Anterior cingulate cortex (tissue), 58 donors: ENCODE measurements around the gene DPEP3.
A peak's percentile ranks its signal among the peaks of the same experiment; 100 is the strongest.
"Not testable (repeated sequence)": the region's sequence is repeated elsewhere in the genome, so short reads cannot be mapped to it uniquely, and the experiment has no call there.

Source experiments
- DNase-seq, 58 donors: peaks; one replicate each; lab custom pipeline; 2025; lab: John Stamatoyannopoulos, UW

The DPEP3 gene

GRCh38 chr16:67995423-67995822, 15.1 kb upstream of the DPEP3 start:
- no peak for DNase-seq

GRCh38 chr16:67994040-67994408, 13.7 kb upstream of the DPEP3 start:
- not testable (repeated sequence) for DNase-seq

DNA sequence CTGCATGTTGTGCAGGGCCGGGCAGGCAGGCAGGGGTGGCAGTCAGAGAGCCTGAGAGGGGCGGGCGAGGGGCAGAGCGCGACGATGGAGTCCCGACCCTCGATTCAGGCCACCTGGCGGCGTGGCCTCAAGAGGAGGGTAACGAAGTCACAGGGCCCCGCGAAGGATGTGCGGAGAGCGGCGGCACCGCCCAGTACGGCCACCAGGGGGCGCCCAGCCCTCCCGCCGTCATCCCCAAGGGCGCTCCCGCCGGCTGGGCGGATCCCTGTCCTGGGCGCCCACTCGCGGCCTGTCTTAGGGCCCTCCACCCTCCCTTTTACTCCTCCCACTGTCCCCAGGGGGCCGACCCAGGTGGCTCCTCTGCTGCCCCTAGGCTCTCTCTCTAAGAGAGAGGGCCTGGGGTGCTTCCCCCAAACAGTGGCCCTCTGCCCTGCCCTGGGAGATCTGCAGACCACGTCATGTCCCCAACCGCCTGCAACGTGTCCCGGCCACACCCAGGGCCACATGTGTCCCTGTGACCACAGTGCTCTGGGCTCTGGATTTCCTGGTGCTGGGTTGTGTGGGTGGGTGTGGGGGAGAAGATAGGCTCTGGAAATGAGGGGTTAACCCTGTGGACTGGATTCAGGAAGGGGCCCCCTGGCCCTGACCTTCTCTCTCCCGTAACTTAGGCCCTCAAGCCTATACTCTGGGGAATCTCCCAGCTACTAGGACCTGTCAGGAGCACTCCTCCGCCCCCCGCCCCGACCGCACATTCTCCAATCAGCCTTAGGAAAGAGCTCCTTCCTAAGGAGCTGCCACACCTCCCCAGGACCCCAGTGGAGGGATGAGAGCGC, 13.1 kb upstream of the DPEP3 start:
- DNase-seq = peak in 46 of 58 donors; percentile 7 to 72 (median 31)

DNA sequence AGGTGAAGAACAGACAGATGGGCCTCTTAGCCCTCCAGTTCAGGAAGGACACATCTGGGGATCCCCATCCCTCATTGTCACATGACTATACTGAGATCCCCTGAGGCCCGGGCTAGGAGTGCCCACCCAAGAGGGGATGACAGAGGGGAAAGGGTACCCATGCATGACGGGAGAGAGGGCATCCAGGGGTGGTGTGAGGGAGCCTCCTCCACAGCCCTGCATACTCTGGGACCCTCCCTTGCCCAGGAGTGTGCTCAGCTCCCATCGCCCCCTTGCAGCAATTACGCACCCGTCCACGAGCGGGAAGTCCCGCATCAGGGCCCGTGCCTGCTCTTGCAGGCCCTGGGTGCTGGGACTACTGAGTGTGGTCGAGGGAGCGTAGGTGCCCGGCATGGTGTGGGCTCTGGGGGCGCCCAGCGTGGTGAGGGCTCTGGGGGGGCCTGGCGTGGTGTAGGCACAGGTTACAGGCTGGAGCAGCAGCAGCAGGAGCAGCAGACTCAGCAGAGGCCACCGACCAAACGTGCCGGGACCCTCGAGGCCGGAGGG, 12.4 kb upstream of the DPEP3 start:
- peak in 1 of 58 donors; percentile 27 for DNase-seq

DNA sequence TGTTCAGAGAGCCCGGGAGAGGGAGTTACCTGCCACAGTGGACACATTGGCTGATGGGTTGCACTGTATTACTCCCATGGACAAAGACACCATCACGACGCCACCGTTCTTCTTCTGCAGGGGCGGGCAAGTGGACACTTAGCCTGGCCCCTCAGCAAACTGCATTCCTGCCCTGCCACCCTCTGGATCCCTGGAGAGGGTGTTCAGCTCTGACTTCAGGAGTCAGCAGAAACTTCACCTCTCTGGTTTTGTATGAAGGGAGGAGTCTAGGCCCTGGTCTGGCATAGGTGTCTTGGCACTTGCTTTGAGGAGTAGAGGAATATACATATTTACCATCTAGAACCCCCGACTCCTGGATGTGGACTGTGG, 9.7 kb upstream of the DPEP3 start:
- no peak for DNase-seq

- DNase-seq = peak in 1 of 58 donors; percentile 9
These were observed 9.2 kb upstream of the DPEP3 start for GRCh38 chr16:67989322-67990017.

GRCh38 chr16:67988675-67989074, 8.4 kb upstream of the DPEP3 start:
- DNase-seq = no peak

DNA sequence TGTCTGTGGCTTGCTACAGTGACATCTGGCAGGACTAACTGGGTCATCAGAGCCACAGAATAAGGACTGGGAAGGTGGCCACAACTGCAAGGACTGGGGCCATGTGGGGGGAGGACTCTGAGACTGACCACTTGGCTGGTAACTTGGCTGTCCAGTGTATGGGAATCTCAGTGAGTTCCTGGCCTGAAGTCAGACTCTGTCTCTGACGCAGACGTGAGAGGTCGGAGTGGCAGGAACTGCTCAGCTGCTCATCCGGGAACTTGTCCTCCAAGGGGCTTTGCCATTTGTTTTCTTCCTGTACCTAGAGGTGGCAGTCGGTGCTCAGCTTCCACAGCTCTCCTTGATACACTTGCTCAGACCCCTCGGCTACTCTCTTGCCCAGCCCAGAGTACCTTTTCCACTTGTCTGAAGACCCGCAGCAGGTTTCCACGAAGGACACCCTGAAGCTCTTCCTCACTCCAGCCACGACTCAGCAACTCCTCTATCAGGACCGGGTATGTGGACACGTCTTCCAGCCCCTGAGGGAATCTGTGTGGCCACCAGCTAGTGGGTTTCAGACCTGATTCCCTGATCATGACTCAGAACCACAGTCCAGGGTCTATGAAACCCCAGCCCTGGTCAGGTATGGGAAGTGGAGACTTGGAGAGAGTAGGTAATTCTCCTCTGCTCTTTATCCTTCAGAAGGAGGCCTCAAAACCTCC, 7.3 kb upstream of the DPEP3 start:
- peak in 34 of 58 donors; percentile 5 to 70 (median 34) for DNase-seq

DNA sequence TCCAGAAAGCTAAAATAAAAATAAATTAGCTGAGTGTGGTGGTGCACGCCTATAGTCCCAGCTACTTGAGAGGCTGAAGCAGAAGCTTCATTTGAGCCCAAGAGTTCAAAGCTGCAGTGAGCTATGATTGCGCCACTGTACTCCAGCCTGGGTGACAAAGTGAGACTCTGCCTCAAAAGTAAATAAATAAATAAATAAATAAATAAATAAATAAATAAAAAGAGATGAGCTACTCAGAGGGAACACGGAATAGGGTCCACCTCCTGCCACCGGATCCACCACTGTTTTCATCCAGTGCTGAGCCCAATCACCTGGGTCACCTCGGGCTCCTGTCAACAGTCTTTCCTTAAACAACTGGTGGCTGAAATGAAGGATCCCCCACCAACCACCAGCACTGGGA, 6.7 kb upstream of the DPEP3 start:
- no peak for DNase-seq

- no peak for DNase-seq
These were observed 1.9 kb upstream of the DPEP3 start for GRCh38 chr16:67982011-67982696.

DNA sequence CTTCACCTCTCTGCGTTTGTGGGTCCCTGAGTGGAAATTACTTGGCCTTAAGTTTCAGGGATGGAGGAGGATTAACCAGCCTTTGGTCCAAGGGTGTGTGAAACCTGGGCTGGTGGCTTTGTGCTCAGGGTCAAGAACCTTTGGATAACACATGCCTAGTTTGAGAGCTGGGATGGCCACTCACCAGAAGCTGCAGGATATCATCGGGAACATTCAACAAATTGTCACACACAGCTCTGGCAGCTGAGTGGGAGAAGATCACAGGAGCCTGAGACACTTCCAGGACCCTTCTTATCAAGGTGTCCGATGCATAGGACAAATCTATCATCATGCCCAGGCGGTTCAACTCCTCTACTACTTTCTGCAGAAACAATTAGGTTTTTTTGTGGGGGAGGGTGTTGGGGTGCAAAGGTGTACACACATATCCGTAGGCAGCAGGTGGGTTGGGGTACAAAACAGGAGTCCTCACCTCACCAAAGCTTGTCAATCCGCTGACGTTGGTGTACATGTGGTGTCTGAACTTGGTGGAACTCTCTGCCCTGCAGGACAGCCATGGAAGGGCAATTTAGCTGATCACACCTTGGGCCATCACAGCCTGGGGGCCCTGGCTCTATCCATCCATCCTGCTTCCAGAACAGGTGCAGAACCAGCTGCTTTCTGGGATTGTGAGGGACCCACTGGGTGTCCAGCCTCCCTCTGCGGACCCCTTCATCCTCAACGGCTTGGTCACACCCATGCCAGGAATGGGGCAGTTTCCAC, 2.7 kb downstream of the DPEP3 start:
- no peak for DNase-seq

- no peak for DNase-seq
These were observed 3.3 kb downstream of the DPEP3 start for GRCh38 chr16:67977005-67977404.

DNA sequence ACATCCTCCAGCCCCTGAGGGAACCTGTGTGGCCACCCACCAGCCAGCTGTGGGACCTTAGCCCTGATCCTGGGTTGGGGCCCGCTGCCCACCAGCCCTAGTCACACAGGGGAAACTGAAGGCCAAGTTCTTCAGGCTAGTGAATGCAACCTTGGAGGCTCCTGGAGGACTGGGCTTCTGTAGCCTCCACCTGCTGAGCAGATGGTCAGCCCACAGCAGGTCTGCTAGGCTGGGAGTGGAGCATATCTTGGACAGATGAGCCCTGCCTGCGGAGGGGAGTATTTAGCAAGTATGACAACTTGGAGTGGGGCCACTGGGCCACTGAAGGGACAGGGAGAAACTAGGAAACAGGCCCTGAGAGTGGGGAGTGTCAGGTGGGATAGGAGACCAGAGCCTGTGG, 4.1 kb downstream of the DPEP3 start:
- no peak for DNase-seq

DNA sequence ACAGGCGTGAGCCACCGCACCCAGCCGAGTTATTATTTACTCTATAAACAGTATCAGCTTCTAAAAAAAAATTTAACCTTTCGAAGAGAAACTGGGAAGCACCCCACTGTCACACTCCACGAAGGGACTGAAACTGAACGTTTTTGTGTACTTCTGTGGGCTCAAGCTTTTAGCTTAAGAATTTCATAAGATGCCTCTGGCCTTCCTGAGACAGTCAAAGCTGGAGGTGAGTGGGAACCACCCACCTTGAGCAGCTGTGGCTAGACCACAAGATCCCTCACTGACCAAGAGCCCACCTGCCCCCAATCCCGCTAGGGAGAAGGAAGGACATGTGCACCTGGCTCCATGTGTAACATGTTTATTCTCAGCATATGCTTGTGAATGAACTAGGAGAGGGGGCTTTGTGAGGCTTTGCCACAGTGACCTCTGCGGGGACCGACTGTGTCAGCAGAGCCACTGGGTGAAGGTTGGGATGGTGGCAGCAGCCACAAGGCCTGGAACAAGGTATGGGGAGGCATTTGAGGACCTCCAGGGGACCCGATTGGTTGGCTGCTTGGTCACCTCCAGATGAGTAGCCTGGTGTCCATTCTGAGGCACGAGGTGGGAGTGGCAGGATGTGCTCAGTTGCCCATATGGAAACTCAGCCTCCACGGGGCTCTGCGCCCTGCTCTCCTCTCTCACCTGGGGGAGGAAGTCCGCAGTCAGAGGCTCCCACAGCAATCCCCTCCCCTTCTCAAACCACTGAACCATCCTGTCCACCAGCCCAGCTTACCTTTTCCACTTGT, 4.8 kb downstream of the DPEP3 start:
- no peak for DNase-seq

DNA sequence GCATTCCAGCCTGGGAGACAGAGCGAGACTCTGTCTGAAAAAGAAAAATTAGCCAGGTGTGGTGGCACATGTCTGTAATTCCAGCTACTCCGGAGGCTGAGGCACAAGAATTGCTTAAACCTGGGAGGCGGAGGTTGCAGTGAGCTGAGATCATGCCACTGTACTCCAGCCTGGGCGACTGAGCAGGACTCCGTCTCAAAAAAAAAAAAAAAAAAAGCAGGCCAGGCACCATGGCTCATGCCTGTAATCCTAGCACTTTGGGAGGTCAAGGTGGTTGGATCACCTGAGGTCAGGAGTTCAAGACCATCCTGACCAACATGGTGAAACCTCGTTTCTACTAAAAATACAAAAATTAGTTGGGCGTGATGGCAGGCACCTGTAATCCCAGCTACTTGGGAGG, 8.0 kb downstream of the DPEP3 start:
- DNase-seq = not testable (repeated sequence)

DNA sequence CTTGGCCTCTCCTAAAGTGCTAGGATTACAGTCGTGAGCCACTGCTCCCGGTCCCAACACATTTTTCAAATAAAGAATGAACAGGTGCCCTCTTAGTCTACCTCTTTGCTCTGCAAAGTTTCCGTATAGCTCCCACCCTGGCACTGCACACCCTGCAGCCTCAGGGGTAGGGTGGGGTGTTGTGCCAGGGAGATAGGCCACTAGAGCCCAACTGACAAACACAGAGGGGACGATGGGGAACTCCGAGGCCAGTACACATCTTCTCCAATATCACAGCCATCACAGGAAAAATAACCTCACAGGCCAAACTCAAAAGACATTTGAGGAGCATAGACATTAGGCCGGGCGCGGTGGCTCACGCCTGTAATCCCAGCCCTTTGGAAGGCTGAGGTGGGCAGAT, 9.2 kb downstream of the DPEP3 start:
- DNase-seq = no peak

DNA sequence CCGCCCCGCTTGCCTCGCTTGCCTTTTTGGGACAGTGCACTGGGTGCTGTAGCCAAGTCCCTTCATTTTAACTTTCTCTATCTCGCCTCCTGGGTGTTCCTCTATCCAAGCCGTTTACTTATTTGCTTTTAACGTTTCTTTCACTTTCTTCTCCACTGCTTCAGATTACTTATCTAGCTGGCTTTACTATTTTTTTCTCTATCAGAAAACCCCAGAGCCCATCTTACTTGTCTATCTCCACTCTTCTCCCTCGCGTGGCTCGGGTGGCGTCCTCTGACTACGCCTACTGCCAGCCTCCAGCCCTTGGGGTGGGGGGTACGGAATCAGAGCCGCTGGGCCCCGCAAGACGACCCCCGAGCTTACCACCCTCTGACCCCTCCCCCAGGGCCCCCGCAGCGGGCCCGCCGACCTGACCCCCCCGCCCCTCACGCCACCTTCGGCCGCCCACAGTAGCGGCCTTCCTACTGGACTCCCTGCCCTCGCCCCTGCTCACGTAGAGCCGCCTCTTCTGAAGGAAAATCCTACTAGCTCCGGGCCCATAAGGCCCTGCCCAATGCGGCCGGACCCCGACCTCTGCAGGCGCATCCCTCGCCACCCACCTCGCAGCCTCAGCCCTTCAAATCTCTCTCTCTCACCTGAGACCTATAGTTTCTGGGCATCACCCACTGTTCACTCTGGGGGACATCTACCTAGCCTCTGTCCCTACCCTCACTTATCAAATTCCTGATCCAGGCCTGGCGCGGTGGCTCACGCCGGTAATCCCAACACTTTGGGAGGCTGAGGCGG, 10.9 kb downstream of the DPEP3 start:
- no peak for DNase-seq
